ENCODE measurements around the gene PCNA.

DNA sequence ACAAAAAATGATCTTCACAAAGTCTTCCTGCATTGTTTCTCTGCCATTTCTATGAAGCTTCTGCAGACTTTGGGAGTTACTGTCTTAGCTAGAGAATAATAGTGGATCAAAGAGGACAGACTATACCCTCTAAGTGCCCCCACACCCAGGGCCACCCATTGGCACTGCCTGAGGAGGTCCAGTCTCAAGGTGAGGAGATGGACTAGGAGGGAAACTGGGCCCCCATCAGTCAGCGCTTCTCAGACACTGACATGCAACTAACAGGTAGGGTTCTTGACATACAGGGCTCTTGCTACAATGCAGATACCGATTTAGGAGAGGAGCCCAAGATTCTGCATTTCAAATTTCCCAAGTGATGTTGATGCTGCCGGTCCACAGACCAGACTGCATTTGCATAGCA, 24.3 kb downstream of the PCNA start:
- TF ChIP-seq, protein P1, sequence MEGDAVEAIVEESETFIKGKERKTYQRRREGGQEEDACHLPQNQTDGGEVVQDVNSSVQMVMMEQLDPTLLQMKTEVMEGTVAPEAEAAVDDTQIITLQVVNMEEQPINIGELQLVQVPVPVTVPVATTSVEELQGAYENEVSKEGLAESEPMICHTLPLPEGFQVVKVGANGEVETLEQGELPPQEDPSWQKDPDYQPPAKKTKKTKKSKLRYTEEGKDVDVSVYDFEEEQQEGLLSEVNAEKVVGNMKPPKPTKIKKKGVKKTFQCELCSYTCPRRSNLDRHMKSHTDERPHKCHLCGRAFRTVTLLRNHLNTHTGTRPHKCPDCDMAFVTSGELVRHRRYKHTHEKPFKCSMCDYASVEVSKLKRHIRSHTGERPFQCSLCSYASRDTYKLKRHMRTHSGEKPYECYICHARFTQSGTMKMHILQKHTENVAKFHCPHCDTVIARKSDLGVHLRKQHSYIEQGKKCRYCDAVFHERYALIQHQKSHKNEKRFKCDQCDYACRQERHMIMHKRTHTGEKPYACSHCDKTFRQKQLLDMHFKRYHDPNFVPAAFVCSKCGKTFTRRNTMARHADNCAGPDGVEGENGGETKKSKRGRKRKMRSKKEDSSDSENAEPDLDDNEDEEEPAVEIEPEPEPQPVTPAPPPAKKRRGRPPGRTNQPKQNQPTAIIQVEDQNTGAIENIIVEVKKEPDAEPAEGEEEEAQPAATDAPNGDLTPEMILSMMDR (conservative IDR thresholded peaks at IDR 0.05 in 1 of 2, IDR thresholded peaks at IDR 0.05 in 1 of 2; ENCODE audit: low read depth in 1 of 2, low read length in 2 of 2): no peak
- no peak for TF ChIP-seq EZH2 (IDR thresholded peaks at IDR 0.05; ENCODE audit: low read length, missing control alignments)
